ENCODE measurements around the gene CDK15.

The CDK15 gene

GRCh38 chr2:201824212-201824611, 17.9 kb downstream of the CDK15 start:
- Histone ChIP-seq H3K9me3 (ENCODE audit: insufficient read depth, low read length) (no peaks in the 10 kb centered on the region), H3K4me3 (ENCODE audit: insufficient read depth, low read length, poor library complexity, severe bottlenecking) (no peak overlapping the region), H4K20me1 (ENCODE audit: low read depth, low read length) (no peaks in the 10 kb centered on the region; the same call in 1 of the 2 replicates), H3K27me3 (ENCODE audit: low read length) (no peaks in the 10 kb centered on the region), H3K27ac (ENCODE audit: low read depth, low read length) (no peak overlapping the region), H3K79me2 (ENCODE audit: insufficient read depth, low read length) (no peaks in the 10 kb centered on the region), H3F3A (ENCODE audit: insufficient read depth) (no peaks in the 10 kb centered on the region), H3K36me3 (ENCODE audit: low read length) (no peaks in the 10 kb centered on the region), H3K9ac (ENCODE audit: low read length) (no peak overlapping the region), H3K9me2 (replicated peaks; ENCODE audit: insufficient read depth, low read length) (no peaks in the 10 kb centered on the region), H2AFZ (ENCODE audit: low read depth, low read length, severe bottlenecking) (no peak overlapping the region), H3K4me2 (ENCODE audit: low read depth, low read length, poor library complexity, severe bottlenecking) (no peak overlapping the region)
- TF ChIP-seq, protein P1, sequence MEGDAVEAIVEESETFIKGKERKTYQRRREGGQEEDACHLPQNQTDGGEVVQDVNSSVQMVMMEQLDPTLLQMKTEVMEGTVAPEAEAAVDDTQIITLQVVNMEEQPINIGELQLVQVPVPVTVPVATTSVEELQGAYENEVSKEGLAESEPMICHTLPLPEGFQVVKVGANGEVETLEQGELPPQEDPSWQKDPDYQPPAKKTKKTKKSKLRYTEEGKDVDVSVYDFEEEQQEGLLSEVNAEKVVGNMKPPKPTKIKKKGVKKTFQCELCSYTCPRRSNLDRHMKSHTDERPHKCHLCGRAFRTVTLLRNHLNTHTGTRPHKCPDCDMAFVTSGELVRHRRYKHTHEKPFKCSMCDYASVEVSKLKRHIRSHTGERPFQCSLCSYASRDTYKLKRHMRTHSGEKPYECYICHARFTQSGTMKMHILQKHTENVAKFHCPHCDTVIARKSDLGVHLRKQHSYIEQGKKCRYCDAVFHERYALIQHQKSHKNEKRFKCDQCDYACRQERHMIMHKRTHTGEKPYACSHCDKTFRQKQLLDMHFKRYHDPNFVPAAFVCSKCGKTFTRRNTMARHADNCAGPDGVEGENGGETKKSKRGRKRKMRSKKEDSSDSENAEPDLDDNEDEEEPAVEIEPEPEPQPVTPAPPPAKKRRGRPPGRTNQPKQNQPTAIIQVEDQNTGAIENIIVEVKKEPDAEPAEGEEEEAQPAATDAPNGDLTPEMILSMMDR (IDR thresholded peaks at IDR 0.05; ENCODE audit: insufficient read depth, low read length, poor library complexity, severe bottlenecking) = no peak
- no peak for TF ChIP-seq EZH2phosphoT487 (conservative IDR thresholded peaks at IDR 0.05; ENCODE audit: low read length)

DNA sequence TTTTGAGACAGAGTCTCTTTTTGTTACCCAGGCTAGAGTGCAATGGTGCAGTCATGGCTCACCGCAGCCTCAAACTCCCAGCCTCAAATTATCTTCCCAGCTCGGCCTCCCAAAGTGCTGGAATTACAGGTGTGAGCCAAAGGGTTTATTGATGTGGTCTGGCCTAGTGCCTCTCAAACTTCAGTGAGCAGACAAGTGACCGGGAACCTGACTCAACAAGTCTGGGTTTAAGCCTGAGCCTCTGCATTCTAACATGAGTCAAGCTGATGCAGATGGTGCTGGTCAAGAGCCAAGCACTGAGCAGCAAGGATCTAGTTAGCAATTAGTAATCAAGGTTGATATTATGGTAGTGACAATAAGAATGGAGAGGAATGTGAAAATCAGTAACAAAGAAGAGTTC, 21.3 kb downstream of the CDK15 start:
- no peak for TF ChIP-seq EZH2phosphoT487 (conservative IDR thresholded peaks at IDR 0.05; ENCODE audit: low read length)
- TF ChIP-seq, protein P1 (IDR thresholded peaks at IDR 0.05; ENCODE audit: insufficient read depth, low read length, poor library complexity, severe bottlenecking) = no peak
- no peaks in the 10 kb centered on the region for H3K9me3 ChIP-seq (ENCODE audit: insufficient read depth, low read length)
- H3K36me3 ChIP-seq (ENCODE audit: low read length) = no peaks in the 10 kb centered on the region
- H4K20me1 ChIP-seq (ENCODE audit: low read depth, low read length) = no peaks in the 10 kb centered on the region; the same call in 1 of the 2 replicates
- no peaks in the 10 kb centered on the region for H3K27me3 ChIP-seq (ENCODE audit: low read length)
- H3F3A ChIP-seq (ENCODE audit: insufficient read depth) = no peaks in the 10 kb centered on the region
- H3K4me2 ChIP-seq (ENCODE audit: low read depth, low read length, poor library complexity, severe bottlenecking) = no peak overlapping the region
- H2AFZ ChIP-seq (ENCODE audit: low read depth, low read length, severe bottlenecking) = no peak overlapping the region
- H3K27ac ChIP-seq (ENCODE audit: low read depth, low read length) = no peak overlapping the region
- no peak overlapping the region for H3K4me3 ChIP-seq (ENCODE audit: insufficient read depth, low read length, poor library complexity, severe bottlenecking)
- H3K9me2 ChIP-seq (replicated peaks; ENCODE audit: insufficient read depth, low read length) = no peaks in the 10 kb centered on the region
- H3K79me2 ChIP-seq (ENCODE audit: insufficient read depth, low read length) = no peaks in the 10 kb centered on the region
- H3K9ac ChIP-seq (ENCODE audit: low read length) = no peak overlapping the region

- Histone ChIP-seq H3K9ac (ENCODE audit: low read length) (no peak overlapping the region), H3K36me3 (ENCODE audit: low read length) (no peaks in the 10 kb centered on the region), H3K9me3 (ENCODE audit: insufficient read depth, low read length) (no peaks in the 10 kb centered on the region), H4K20me1 (ENCODE audit: low read depth, low read length) (no peaks in the 10 kb centered on the region; the same call in 1 of the 2 replicates), H3K4me2 (ENCODE audit: low read depth, low read length, poor library complexity, severe bottlenecking) (no peak overlapping the region), H3K27me3 (ENCODE audit: low read length) (no peaks in the 10 kb centered on the region), H3K79me2 (ENCODE audit: insufficient read depth, low read length) (no peaks in the 10 kb centered on the region), H3F3A (ENCODE audit: insufficient read depth) (no peaks in the 10 kb centered on the region), H2AFZ (ENCODE audit: low read depth, low read length, severe bottlenecking) (no peak overlapping the region), H3K9me2 (replicated peaks; ENCODE audit: insufficient read depth, low read length) (no peaks in the 10 kb centered on the region), H3K4me3 (ENCODE audit: insufficient read depth, low read length, poor library complexity, severe bottlenecking) (no peak overlapping the region), H3K27ac (ENCODE audit: low read depth, low read length) (no peak overlapping the region)
- no peak for TF ChIP-seq EZH2phosphoT487 (conservative IDR thresholded peaks at IDR 0.05; ENCODE audit: low read length)
- TF ChIP-seq, protein P1 (IDR thresholded peaks at IDR 0.05; ENCODE audit: insufficient read depth, low read length, poor library complexity, severe bottlenecking) = no peak
Observed at GRCh38 chr2:201828220-201828619, 21.9 kb downstream of the CDK15 start.

All from SU-DHL-6 (cell line).